Medulla oblongata (tissue), 1 donor: ENCODE measurements around the gene MCTP1.
"Not testable (repeated sequence)": the region's sequence is repeated elsewhere in the genome, so short reads cannot be mapped to it uniquely, and the experiment has no call there.

Source experiments
- DNase-seq: peaks from one replicate; pipeline ENCODE4 v3.0.0-alpha.2; 2015; ENCODE audit errors: extremely low spot score

MCTP1 gene

DNA sequence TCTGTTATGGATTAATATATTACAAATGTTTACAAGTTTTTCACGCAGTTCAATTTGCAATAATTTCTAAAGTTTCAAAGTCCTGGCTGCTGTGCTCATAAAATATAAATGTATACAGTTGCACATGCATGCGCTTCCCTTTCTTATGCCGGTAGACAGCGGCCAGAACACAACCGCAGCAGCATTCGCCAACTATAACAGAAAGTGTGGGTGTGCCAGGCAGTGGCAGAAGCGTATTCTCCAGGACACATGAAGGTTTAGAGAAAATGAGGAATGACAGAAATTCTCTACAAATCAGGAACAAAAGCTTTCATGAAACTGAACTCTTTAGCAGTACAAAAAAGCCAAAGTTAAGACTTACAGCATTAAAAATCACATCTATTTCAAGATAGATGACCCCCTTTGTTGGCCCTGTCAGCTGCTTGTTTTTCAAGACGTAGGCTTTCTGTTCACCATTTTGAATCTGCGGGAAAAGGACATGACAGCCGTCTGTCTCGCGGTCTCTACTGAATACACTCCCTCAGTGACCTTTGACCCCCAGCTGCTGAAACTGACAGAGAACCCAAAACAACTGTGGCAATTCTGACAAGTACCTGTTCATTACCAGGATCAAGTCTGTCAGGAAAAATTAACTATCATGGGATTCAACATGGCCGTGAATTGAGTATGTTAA lies 414.2 kb downstream of the MCTP1 start:
- DNase-seq: no peak

GRCh38 chr5:94869921-94870320 lies 415.0 kb downstream of the MCTP1 start:
- no peak for DNase-seq

DNA sequence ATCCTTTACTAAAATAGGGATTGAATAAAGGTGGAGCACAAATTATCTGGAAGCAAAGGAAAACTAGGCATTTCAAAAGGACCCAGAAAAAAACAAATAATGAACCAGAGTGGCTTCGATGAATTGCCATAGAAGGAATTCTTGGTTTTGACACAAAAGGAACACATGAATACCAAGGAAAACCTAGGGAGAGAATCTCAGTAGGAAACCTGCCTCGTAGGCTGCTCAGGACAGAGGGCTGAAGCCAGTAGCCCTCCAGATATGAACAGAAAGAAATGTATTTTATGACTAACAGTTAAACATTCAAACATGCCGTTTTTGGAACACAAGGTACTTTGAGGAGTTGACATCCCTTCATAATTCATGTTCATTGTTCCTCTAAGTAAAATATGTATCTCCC lies 420.9 kb downstream of the MCTP1 start:
- DNase-seq: no peak

DNA sequence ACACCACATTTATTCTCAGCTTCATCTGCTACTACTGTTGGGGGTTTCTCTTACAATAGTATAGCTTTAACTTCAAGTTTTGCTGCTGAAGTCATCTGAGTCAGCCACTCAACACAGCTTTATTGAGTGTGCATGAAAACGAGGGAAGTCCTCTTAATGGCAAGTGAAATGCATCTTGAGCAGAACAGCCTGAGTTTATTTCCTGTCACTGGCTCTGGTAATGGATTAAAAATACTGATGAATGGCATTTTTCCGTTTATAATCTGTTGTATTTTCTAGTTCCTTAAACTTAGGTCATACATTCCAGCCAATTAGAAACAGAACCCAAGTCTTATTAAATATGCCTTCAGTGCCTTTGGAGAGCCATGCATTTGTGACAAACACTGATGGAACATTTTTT lies 427.8 kb downstream of the MCTP1 start:
- DNase-seq: no peak

DNA sequence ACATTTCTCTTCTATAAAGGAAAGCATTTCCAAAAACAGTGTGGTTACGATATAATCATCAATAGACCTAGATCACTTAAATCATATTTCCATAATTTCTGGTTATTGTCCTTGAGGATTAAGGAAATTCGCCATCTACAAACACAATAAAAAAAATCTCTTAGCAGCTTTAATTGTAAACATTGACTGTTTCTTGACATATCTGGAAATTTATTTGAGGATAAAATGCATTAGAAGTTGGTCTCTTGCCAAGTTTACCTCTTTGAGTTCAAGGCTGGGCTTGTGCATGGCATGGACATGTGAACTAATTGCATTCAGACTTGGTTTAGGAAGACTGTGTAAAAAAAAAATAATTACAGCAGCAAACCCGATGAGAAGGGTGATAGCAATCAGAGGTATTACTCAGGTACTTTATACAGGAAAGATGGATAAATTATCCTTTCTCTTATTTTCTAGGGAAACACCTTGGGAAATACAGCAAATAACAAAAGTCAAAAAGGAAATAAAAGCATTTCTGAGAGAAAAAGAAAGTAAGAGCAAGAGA lies 428.6 kb downstream of the MCTP1 start:
- DNase-seq: no peak

DNA sequence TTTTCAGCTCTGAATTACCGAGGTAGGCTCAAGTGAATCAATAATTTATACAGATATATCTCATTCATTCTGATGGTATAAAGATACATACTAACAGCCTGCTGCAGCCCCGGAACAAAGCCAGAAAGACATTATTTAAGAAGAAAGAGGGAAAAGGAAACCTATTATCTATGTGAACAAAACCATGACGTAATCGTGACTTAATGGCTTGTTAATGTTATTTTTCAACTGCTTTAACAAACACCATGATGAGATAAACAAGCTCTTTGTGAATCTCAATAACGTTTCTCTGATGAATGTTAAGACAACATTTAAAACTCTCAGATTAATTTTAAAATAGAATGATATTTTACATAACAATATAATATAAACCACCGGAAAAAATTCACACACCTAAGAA lies 429.4 kb downstream of the MCTP1 start:
- DNase-seq: no peak

DNA sequence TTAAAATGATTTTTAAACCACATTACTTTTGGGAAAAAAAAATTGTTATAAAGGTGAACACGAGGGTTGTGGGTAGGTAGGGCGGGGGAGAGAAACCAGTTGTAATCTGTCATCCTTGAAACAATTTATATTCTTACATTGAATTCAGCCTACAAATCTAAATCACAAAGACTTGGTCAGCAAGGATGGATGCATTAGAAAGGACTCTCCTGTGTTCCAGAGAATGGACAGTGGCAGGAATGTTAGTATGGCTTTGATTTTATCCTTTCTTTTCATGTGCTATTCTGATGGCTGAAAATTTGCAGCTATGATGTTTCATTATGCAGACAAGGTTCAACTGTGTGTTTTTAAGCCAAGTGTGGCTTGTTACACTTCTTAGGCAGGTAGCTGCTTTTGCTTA lies 431.8 kb downstream of the MCTP1 start:
- no peak for DNase-seq

DNA sequence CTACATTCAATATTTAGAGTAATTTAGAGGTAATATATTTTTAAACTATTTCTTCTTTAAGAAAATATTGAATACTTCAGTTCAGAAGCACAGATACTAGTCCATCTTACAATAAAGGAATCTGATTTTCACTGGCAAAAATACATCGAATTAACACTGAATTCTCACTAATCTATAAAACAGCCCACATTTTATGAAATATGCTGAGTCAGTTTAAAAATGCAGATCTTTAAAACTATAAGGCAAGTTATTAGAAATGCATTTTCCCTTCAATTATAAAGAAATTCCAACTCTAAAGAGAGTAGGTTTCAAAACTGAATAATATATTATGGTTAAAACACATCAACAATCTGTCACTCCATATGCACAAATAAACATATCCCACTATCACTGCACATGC lies 433.9 kb downstream of the MCTP1 start:
- no peak for DNase-seq

- peak; percentile 65 for DNase-seq
Measured at GRCh38 chr5:94849821-94850736, 434.8 kb downstream of the MCTP1 start.

- DNase-seq: no peak
Measured at GRCh38 chr5:94849324-94849723, 435.6 kb downstream of the MCTP1 start.

DNA sequence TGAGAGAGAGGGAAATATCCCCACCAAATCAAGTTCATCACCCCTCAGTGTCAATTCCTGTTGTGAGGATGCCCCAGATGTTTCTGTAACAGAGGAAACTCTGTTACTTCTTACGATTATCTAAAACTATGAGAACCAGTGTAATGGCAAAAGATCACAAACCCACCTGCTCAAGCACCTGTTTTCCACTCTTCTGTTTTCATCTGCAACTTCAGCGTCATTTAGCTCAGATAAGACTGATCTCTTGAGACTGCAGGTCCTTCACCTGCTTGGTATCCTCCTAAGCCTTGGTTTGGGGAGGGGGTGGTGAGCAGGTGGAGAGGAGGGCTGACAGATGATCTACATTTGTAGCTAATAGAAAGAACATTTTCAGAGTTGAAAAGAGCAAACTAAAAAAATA lies 437.2 kb downstream of the MCTP1 start:
- DNase-seq: no peak

DNA sequence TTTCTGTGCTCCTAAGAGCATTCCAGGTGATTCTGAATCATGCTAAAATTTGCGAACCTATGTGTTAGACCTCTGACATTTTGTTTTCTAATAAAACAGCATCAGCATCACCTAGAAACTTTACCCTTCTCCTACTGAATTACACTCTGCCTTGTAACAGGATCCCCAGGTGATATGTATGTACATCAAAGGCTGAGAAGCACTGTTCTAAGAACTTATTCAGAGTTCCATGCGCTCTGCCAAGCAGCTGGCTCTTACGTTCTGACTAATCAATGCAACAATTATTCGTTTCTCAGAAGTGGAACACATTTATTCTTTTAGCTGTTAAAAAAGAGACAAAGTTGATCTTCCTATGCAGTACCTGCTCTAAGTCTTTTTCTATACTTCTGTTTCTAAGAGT lies 437.9 kb downstream of the MCTP1 start:
- no peak for DNase-seq

GRCh38 chr5:94845696-94846095 lies 439.2 kb downstream of the MCTP1 start:
- not testable (repeated sequence) for DNase-seq

GRCh38 chr5:94841598-94842322 lies 443.1 kb downstream of the MCTP1 start:
- DNase-seq: no peak

DNA sequence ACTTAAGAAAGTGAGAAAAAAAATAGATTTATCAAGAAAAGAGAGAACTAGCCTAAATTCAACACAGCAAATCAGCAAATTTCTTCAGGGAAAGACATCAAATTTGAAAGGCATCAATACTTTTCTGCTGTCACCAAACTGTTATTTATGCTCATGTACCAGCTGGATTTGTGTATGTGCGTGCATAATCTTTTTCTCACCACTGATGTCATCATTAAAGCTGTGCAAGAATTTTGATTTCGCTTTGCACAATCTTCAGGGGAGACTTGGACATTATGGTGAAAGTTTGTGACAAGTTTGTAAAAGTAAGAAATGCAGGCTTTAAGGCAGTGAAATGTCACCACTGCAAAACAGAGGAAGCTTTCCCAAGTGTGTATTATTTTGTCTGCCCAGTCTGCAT lies 451.0 kb downstream of the MCTP1 start:
- no peak for DNase-seq

GRCh38 chr5:94832685-94833084 lies 452.2 kb downstream of the MCTP1 start:
- no peak for DNase-seq

DNA sequence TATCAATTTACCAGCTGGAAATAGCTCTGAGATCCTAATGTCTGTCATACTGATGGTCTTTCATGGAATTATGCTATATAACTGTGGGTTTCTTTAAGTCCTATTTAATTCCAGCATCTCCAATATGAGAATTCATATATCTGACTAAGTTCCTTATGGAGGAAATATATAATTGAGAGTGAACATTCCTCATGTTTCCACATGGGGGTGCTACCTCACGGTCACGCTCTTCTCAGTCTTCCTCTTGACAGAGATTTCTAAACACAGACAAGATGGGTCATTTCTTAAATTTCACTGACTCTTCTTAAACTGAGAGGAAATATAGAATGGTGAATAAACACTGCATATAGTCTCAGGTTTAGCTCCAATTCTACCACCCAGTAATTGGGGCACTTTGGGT lies 454.4 kb downstream of the MCTP1 start:
- no peak for DNase-seq

GRCh38 chr5:94828222-94828621 lies 456.7 kb downstream of the MCTP1 start:
- not testable (repeated sequence) for DNase-seq

DNA sequence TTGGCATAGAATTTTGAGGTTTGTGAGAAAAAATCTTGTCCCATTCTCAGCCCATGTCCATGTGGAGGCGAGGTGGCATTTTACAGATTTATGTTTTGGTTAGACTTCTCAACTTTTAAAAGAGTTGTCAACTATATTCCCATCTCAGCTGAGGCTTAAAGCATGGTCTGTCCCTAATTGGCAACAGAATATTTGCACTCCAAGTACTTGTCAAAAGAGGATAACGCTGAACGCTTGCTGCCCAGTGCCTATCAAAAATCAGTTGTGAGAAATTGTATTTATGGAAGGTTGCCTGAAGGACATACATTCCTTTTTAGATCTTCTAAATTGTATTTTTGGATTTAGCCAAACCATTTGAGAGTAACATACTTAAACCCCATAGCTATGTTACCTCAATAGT lies 464.4 kb downstream of the MCTP1 start:
- no peak for DNase-seq

GRCh38 chr5:94818904-94819303 lies 466.0 kb downstream of the MCTP1 start:
- DNase-seq: no peak

DNA sequence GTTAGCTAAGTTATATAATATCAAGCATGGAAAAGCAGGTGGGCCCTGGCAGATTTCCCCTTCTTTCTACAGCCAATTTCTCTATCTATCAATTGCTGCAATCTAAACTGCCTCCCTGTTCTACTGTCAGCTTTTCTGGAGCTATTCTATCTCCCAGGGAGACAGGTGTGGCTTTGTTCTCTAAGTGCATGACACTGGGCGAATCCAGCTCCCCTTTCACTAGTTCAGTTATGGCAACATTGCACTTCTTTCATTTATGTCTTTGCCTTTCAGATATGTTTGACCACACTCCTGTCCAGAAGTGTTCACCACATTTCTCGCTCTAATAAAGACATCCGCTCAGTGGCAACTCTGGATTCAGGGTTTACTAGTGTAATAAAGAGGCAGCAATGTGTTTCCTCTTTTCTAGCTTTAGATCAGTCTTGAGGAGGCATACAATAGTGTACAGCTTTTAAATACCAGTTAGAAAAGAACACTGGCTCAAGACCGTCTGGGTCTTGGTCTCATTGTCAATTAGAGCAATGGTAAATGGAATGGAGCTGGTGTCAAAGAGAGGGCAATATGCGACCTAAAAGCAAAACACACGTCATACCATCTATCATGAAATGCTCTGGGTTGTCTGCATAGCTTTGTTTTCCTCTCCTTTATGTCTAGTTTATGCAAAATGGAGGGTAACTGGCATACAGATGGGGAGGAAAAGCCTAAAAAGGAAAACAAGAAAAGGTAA lies 469.4 kb downstream of the MCTP1 start:
- no peak for DNase-seq

DNA sequence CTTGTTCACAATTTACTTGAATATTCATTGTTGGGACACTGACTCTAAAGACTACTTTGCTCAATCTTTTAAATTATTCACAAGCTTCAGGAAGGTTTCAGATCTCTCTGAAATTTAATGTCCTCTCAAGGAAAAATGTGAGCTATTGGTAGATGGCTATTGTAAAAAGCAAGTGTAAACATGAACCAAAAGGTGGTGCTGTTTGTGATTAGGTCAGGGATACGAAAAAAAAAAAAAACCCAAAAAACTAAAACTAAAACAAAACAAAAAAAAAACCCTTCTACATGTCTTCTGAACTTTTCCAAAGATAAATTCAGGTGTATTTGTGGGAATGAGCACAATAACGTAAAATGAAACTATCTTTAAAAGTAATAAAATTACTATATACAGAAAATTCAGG lies 472.7 kb downstream of the MCTP1 start:
- no peak for DNase-seq
